Measurements from ENCODE around the gene MDH2.
"Not testable (repeated sequence)": the region's sequence is repeated elsewhere in the genome, so short reads cannot be mapped to it uniquely, and the experiment has no call there.

GRCh38 chr7:76094326-76094725, 46.4 kb downstream of the MDH2 start:
- TF ChIP-seq CTCF (IDR thresholded peaks at IDR 0.05; ENCODE audit: control extremely low read depth in 1 of 3, insufficient read depth in 1 of 3, low read depth in 1 of 3, low read length in 3 of 3); EP300 (IDR thresholded peaks at IDR 0.05; ENCODE audit: borderline replicate concordance in 1 of 2, low read depth in 2 of 2, low read length in 2 of 2); ATF3 (IDR thresholded peaks at IDR 0.05; ENCODE audit: insufficient read depth, low read depth, low read length); POLR2A (IDR thresholded peaks at IDR 0.05; ENCODE audit: control extremely low read depth in 1 of 2, low read depth in 2 of 2, low read length in 2 of 2); HDAC6 (IDR thresholded peaks at IDR 0.05; ENCODE audit: low read depth, low read length); CEBPB (IDR thresholded peaks at IDR 0.05; ENCODE audit: low read depth, low read length); E2F6 (IDR thresholded peaks at IDR 0.05); POLR2AphosphoS5 (IDR thresholded peaks at IDR 0.05; ENCODE audit: low read depth, low read length); CHD2 (IDR thresholded peaks at IDR 0.05; ENCODE audit: low read length); EZH2 (IDR thresholded peaks at IDR 0.05; ENCODE audit: low read depth, low read length, severe bottlenecking); JUN (IDR thresholded peaks at IDR 0.05; ENCODE audit: low read depth, low read length): not testable (repeated sequence)
